Right renal pelvis (tissue), 4 donors: Measurements from ENCODE around the gene NF1. TPM values are rescaled to one million over a fixed set of nuclear protein-coding genes. Genes with fewer than 3 reads are reported as not detected.

Experiments
- DNase-seq, 4 donors: peaks; one replicate each; pipeline ENCODE4 v3.0.0-alpha.2; 2013; ENCODE audit warnings: low read depth in 4 of 4, low spot score in 3 of 4, missing footprints in 1 of 4
- polyA plus RNA-seq, 4 donors: library from polyadenylated mRNA; unstranded; fragments of 120-200 nt; gene quantifications; one replicate each; pipeline ENCODE4 v1.2.1, GENCODE V29; 2013; ENCODE audit not compliant: insufficient read length in 4 of 4

The NF1 gene
- polyA plus RNA-seq, 4 donors: 36.6 to 42.1 (median 39.1) TPM

DNA sequence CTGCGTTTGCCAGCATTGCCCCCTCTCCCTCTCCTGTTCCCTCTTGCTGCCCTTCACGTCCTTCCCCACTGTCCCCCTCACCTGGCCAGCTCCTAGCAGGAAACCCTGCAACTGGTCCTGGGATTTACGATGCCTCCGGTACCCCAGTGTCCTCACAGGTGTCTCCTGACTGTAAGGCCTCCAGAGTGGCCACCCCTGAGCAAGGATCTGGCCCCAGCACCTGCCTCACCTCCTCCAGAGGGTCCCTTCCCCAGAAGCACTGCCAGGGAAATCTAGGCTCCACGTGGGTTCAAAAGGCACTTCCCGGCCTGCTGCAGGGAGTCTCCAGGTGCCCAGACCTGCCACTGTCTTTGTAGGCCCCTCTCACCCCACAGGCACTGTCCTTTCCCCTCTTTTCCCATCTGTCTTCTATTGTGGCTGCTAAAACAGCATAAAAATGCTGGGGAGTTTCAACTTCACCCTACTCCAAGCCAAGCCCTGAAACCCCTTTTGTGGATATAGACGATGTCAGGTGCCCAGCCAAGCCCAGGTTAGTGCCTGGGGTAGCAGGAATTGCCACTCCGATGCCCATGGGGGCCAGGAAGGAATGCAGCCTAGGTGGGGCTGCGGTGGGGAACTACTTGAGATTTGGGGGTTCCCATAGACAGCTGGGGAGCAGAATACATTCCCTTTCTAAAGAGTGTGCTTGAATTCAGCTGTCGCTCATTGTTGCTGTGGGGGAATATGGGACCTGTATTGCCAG is 322.4 kb downstream of the NF1 start:
- DNase-seq: no peak

DNA sequence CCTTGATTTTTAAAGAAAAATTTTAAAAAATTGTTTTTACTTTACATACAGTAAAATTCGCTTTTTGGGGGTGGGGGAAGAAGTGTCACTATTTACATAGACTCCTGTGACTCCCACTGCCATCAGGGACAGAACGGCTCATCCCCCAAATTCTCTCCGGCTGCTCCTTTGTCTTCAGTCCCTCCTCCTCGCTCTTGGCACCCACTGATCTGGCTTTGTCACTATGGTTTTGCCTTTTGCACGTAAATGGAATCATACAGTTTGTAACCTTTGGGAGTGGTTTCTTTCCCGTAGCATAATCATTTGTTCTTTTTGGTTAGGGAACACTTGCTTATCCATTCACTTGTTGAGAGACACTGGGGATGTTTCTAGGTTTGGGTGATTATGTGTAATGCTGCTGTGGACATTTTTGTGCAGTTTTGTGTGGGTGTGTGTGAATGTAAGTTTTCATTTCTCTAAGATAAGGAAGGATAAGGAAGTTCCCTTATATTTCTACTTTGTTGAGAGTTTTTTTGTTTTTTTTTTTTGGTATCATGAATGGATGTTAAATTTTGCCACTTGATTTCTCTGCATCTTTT is 324.1 kb downstream of the NF1 start:
- DNase-seq: no peak

GRCh38 chr17:31422443-31422842 is 327.7 kb downstream of the NF1 start:
- no peak for DNase-seq

DNA sequence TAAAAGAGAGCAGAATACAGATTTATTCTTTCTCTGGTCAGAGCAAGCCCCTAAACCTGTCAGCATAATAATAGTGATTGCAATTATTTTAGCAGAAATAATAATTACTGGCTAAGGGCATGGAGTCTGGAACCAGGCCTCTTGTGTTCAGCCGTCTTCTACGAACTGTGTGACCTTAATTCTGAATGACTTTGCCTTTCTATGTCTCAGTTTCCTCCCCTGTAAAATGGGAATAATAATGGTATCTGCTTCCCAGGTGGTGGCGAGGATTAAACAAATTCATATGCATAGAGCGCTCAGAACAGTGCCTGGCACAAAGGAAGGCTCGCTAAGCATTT is 330.1 kb downstream of the NF1 start:
- DNase-seq: no peak

- no peak for DNase-seq
These were observed 330.7 kb downstream of the NF1 start for GRCh38 chr17:31425282-31426040.

Other genes with a start within 250 kb of the NF1 start
- gene TEFM, start 188.7 kb upstream of the NF1 start, polyA plus RNA-seq: 10 to 100 TPM; 20.9 to 26.2 (median 25.4) TPM
- 1 to 10 TPM; 2.5 to 4.2 (median 3.4) TPM for gene ADAP2, start 173.0 kb upstream of the NF1 start, polyA plus RNA-seq
- gene RNF135, start 123.9 kb upstream of the NF1 start, polyA plus RNA-seq: 10 to 100 TPM; 18.7 to 20.7 (median 19.4) TPM
- under 1 TPM; 0.09 to 0.29 (median 0.16) TPM for gene OMG, start 202.3 kb downstream of the NF1 start, polyA plus RNA-seq
- 1 to 10 TPM; 1.4 to 4.1 (median 3.1) TPM for gene EVI2B, start 219.1 kb downstream of the NF1 start, polyA plus RNA-seq
- gene EVI2A, start 226.6 kb downstream of the NF1 start, polyA plus RNA-seq: 1 to 10 TPM; 1.4 to 1.9 (median 1.6) TPM